ENCODE results near the gene MLF1. TPM values are rescaled to one million over a fixed set of nuclear protein-coding genes. Genes with fewer than 3 reads are reported as not detected.

MLF1 gene
- total RNA-seq, 1 experiment from 2014 or later = not detected

DNA sequence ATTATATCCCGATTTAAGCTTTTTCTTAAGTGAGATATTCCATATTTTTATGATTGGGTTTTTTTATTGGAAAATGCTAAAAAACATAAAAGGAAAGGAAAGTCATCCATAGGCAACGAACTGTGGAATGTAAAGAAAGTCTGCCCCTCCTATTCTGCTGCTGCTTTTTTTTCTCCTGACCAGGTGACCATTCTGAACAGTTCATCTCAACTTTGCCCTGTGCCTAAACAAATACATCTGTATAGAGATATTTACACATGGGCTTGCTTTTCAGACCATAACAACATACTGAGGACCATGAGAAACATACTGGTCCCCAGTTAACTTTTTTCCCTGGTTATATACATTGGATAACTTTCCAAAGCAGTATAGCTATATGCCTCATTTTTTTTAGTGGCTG, 18.9 kb upstream of the MLF1 start:
- Histone ChIP-seq H3K4me1 (no peaks in the 10 kb centered on the region), H3K4me3 (ENCODE audit: low read depth, low read length) (no peak overlapping the region), H3K36me3 (ENCODE audit: control insufficient read depth, insufficient read depth, low read length) (no peaks in the 10 kb centered on the region), H3K9me3 (no peaks in the 10 kb centered on the region), H3K27me3 (replicated peaks; ENCODE audit: control insufficient read depth, insufficient read depth, low read length) (no peaks in the 10 kb centered on the region)
- no peak for DNase-seq
- no peaks in the 10 kb centered on the region for H3K36me3 Mint-ChIP-seq (ENCODE audit: insufficient read depth, unreplicated experiment)
- no peaks in the 10 kb centered on the region for H3K4me1 Mint-ChIP-seq (ENCODE audit: low read depth, unreplicated experiment)
- POLR2A ChIA-PET = no interaction called here
- no peaks in the 10 kb centered on the region for H3K9me3 Mint-ChIP-seq (ENCODE audit: unreplicated experiment)
- TF ChIP-seq, protein P1, sequence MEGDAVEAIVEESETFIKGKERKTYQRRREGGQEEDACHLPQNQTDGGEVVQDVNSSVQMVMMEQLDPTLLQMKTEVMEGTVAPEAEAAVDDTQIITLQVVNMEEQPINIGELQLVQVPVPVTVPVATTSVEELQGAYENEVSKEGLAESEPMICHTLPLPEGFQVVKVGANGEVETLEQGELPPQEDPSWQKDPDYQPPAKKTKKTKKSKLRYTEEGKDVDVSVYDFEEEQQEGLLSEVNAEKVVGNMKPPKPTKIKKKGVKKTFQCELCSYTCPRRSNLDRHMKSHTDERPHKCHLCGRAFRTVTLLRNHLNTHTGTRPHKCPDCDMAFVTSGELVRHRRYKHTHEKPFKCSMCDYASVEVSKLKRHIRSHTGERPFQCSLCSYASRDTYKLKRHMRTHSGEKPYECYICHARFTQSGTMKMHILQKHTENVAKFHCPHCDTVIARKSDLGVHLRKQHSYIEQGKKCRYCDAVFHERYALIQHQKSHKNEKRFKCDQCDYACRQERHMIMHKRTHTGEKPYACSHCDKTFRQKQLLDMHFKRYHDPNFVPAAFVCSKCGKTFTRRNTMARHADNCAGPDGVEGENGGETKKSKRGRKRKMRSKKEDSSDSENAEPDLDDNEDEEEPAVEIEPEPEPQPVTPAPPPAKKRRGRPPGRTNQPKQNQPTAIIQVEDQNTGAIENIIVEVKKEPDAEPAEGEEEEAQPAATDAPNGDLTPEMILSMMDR (IDR thresholded peaks at IDR 0.05; ENCODE audit: insufficient read depth in 1 of 2, low read depth in 1 of 2, low read length in 1 of 2, severe bottlenecking in 1 of 2, unreplicated experiment in 1 of 2) = no peak
- H3K27me3 Mint-ChIP-seq (ENCODE audit: insufficient read depth, unreplicated experiment) = no peaks in the 10 kb centered on the region
- BruUV-seq (replicated peaks) = no TSS peak
- H3K4me3 Mint-ChIP-seq (ENCODE audit: unreplicated experiment) = no peak overlapping the region
- no peak overlapping the region for H3K27ac Mint-ChIP-seq (ENCODE audit: unreplicated experiment)
- intact Hi-C loops (cut with micrococcal nuclease; ENCODE audit: unreplicated experiment) = no loop called here
- CTCF ChIA-PET = no interaction called here

DNA sequence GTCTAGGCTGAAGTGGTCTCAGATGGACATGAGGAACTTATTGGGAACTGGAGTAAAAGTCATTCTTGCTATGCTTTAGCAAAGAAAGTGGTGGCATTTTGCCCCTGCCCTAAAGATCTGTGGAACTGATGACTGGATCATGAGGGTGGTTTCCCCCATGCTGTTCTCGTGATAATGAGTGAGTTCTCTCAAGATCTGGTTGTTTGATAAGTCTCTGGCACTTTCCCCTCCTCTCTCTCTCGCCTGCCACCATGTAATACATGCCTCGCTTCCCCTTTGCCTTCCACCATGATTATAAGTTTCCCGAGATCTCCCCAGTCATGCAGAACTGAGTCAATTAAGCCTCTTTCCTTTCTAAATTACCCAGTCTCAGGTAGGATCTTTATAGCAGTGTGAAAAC, 11.5 kb upstream of the MLF1 start:
- no TSS peak for BruUV-seq (replicated peaks)
- H3K27me3 Mint-ChIP-seq (ENCODE audit: insufficient read depth, unreplicated experiment) = peaks cover 5% of the 10 kb centered on the region

DNA sequence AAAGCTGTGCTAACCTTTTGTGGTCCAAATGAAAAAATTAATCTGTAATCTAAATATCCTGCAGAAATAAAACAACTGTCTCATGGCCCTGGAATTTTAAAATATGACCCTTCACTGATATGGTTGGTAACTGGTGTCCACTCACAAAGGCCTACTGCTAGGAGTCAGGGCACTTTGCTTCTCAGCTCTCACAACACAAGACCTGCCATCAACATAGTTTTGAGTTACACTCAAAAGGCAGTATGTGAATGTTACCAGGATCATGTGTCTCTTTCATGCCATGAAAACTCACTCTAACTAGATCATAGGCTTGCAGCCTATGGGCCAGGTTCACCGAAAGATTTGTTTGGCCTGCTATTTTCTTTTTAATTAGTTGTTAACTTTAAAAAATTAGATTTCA, 10.0 kb upstream of the MLF1 start:
- H3K4me3 Mint-ChIP-seq (ENCODE audit: unreplicated experiment) = no peak overlapping the region
- H3K9me3 ChIP-seq = no peaks in the 10 kb centered on the region
- BruUV-seq (replicated peaks) = no TSS peak
- H3K4me3 ChIP-seq (ENCODE audit: low read depth, low read length) = no peak overlapping the region
- H3K4me1 ChIP-seq = no peaks in the 10 kb centered on the region
- ChIA-PET CTCF (no interaction called here), POLR2A (no interaction called here)
- intact Hi-C loops (cut with micrococcal nuclease; ENCODE audit: unreplicated experiment) = no loop called here
- no peak for DNase-seq
- H3K36me3 ChIP-seq (ENCODE audit: control insufficient read depth, insufficient read depth, low read length) = no peaks in the 10 kb centered on the region
- TF ChIP-seq, protein P1 (IDR thresholded peaks at IDR 0.05; ENCODE audit: insufficient read depth in 1 of 2, low read depth in 1 of 2, low read length in 1 of 2, severe bottlenecking in 1 of 2, unreplicated experiment in 1 of 2) = no peak
- peaks cover 5% of the 10 kb centered on the region for H3K27me3 Mint-ChIP-seq (ENCODE audit: insufficient read depth, unreplicated experiment)
- H3K9me3 Mint-ChIP-seq (ENCODE audit: unreplicated experiment) = no peaks in the 10 kb centered on the region
- H3K4me1 Mint-ChIP-seq (ENCODE audit: low read depth, unreplicated experiment) = no peaks in the 10 kb centered on the region
- H3K36me3 Mint-ChIP-seq (ENCODE audit: insufficient read depth, unreplicated experiment) = no peaks in the 10 kb centered on the region
- H3K27ac Mint-ChIP-seq (ENCODE audit: unreplicated experiment) = no peak overlapping the region
- H3K27me3 ChIP-seq (replicated peaks; ENCODE audit: control insufficient read depth, insufficient read depth, low read length) = no peaks in the 10 kb centered on the region

More for the DNA sequence above, 11.5 kb upstream of the MLF1 start:
- no peaks in the 10 kb centered on the region for H3K36me3 ChIP-seq (ENCODE audit: control insufficient read depth, insufficient read depth, low read length)
- no peak overlapping the region for H3K4me3 ChIP-seq (ENCODE audit: low read depth, low read length)
- CTCF ChIA-PET = no interaction called here
- H3K27me3 ChIP-seq (replicated peaks; ENCODE audit: control insufficient read depth, insufficient read depth, low read length) = no peaks in the 10 kb centered on the region
- POLR2A ChIA-PET = no interaction called here
- no peaks in the 10 kb centered on the region for H3K4me1 ChIP-seq
- Mint-ChIP-seq H3K36me3 (ENCODE audit: insufficient read depth, unreplicated experiment) (no peaks in the 10 kb centered on the region), H3K27ac (ENCODE audit: unreplicated experiment) (no peak overlapping the region), H3K4me1 (ENCODE audit: low read depth, unreplicated experiment) (no peaks in the 10 kb centered on the region), H3K4me3 (ENCODE audit: unreplicated experiment) (no peak overlapping the region), H3K9me3 (ENCODE audit: unreplicated experiment) (no peaks in the 10 kb centered on the region)
- no peak for DNase-seq
- no peaks in the 10 kb centered on the region for H3K9me3 ChIP-seq
- intact Hi-C loops (cut with micrococcal nuclease; ENCODE audit: unreplicated experiment) = no loop called here
- TF ChIP-seq, protein P1 (IDR thresholded peaks at IDR 0.05; ENCODE audit: insufficient read depth in 1 of 2, low read depth in 1 of 2, low read length in 1 of 2, severe bottlenecking in 1 of 2, unreplicated experiment in 1 of 2) = no peak

All from Caco-2 (cell line).